Neural progenitor cell (in vitro differentiated cells): Measurements from ENCODE around the gene INHBE. TPM values are rescaled to one million over a fixed set of nuclear protein-coding genes. Genes with fewer than 3 reads are reported as not detected.
"Not testable (repeated sequence)": the region's sequence is repeated elsewhere in the genome, so short reads cannot be mapped to it uniquely, and the experiment has no call there.

Experiments used
- DNase-seq: peaks from one replicate; pipeline ENCODE4 v3.0.0-alpha.2; 2016; ENCODE audit warnings: low spot score
- H2AFZ ChIP-seq: fragments of 200-600 bp; sonication (generic); replicated peaks from 2 replicates; pipeline ENCODE4 v1.6.1; 2016; ENCODE audit warnings: antibody characterized with exemption
- H3F3A ChIP-seq: fragments of 200-600 bp; sonication (generic); 2 replicates; pipeline ENCODE4 v1.6.1; 2016; ENCODE audit warnings: antibody characterized with exemption, low read depth
- H3K27ac ChIP-seq: fragments of 200-600 bp; sonication (generic); 2 replicates; pipeline ENCODE4 v1.5.1; 2016; ENCODE audit warnings: mild to moderate bottlenecking
- H3K27me3 ChIP-seq: fragments of 200-600 bp; sonication (generic); 2 replicates; pipeline ENCODE4 v1.6.1; 2016; ENCODE audit warnings: mild to moderate bottlenecking, moderate library complexity
- H3K36me3 ChIP-seq: fragments of 200-600 bp; sonication (generic); 2 replicates; pipeline ENCODE4 v1.5.1; 2016
- H3K4me1 ChIP-seq: fragments of 200-600 bp; sonication (generic); 2 replicates; pipeline ENCODE4 v1.6.1; 2016; ENCODE audit warnings: mixed run types
- H3K4me2 ChIP-seq: fragments of 200-600 bp; sonication (generic); 2 replicates; pipeline ENCODE4 v1.6.1; 2016
- H3K4me3 ChIP-seq: fragments of 200-600 bp; sonication (generic); 2 replicates; pipeline ENCODE4 v1.5.1; 2016
- H3K79me2 ChIP-seq: fragments of 200-600 bp; sonication (generic); 2 replicates; pipeline ENCODE4 v1.6.1; 2016; ENCODE audit warnings: low read depth
- H3K9ac ChIP-seq: fragments of 200-600 bp; sonication (generic); 2 replicates; pipeline ENCODE4 v1.6.1; 2016
- H3K9me3 ChIP-seq: fragments of 200-600 bp; sonication (generic); 2 replicates; pipeline ENCODE4 v1.5.1; 2016; ENCODE audit warnings: low read depth
- H4K20me1 ChIP-seq: fragments of 200-600 bp; sonication (generic); 2 replicates; pipeline ENCODE4 v1.6.1; 2016; ENCODE audit warnings: low read depth
- H3K27ac Mint-ChIP-seq: 3 replicates; pipeline ENCODE4 v1.8.0; 2021; ENCODE audit warnings: mixed read lengths
- H3K27me3 Mint-ChIP-seq: 2 replicates; pipeline ENCODE4 v1.8.0; 2022; ENCODE audit warnings: low read depth, mild to moderate bottlenecking, inconsistent platforms, moderate library complexity, mixed read lengths; ENCODE audit not compliant: insufficient read depth
- H3K36me3 Mint-ChIP-seq: 3 replicates; pipeline ENCODE4 v1.8.0; 2021; ENCODE audit warnings: mixed read lengths
- H3K4me1 Mint-ChIP-seq: 3 replicates; pipeline ENCODE4 v1.8.0; 2021; ENCODE audit warnings: mixed read lengths
- H3K4me3 Mint-ChIP-seq: 3 replicates; pipeline ENCODE4 v1.8.0; 2021; ENCODE audit warnings: mild to moderate bottlenecking, moderate library complexity, mixed read lengths
- H3K9me3 Mint-ChIP-seq: 3 replicates; pipeline ENCODE4 v1.8.0; 2020; ENCODE audit warnings: mixed read lengths
- EZH2 ChIP-seq: fragments of 200-600 bp; sonication (generic); IDR thresholded peaks from 2 replicates; pipeline ENCODE4 v1.6.1; 2017; ENCODE audit warnings: antibody characterized with exemption, mild to moderate bottlenecking, moderate library complexity
- EZH2phosphoT487 ChIP-seq: fragments of 200-600 bp; sonication (generic); IDR thresholded peaks from 2 replicates; pipeline ENCODE4 v1.6.1; 2017; ENCODE audit warnings: antibody characterized with exemption
- total RNA-seq: library from RNA; depleted of rRNA; stranded (reverse); fragments of >200 nt; gene quantifications from 2 replicates; pipeline ENCODE4 v1.2.3, GENCODE V29; 2015; ENCODE audit warnings: low replicate concordance
- TF ChIP-seq, protein P1 (sequence below): fragments of 200-600 bp; sonication (generic); IDR thresholded peaks from 2 replicates; pipeline ENCODE4 v1.5.1; 2017; ENCODE audit warnings: antibody characterized with exemption, mild to moderate bottlenecking

Gene INHBE, protein sequence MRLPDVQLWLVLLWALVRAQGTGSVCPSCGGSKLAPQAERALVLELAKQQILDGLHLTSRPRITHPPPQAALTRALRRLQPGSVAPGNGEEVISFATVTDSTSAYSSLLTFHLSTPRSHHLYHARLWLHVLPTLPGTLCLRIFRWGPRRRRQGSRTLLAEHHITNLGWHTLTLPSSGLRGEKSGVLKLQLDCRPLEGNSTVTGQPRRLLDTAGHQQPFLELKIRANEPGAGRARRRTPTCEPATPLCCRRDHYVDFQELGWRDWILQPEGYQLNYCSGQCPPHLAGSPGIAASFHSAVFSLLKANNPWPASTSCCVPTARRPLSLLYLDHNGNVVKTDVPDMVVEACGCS
- total RNA-seq = 2.6 TPM in 1 of 2 replicates, not detected in the other

DNA sequence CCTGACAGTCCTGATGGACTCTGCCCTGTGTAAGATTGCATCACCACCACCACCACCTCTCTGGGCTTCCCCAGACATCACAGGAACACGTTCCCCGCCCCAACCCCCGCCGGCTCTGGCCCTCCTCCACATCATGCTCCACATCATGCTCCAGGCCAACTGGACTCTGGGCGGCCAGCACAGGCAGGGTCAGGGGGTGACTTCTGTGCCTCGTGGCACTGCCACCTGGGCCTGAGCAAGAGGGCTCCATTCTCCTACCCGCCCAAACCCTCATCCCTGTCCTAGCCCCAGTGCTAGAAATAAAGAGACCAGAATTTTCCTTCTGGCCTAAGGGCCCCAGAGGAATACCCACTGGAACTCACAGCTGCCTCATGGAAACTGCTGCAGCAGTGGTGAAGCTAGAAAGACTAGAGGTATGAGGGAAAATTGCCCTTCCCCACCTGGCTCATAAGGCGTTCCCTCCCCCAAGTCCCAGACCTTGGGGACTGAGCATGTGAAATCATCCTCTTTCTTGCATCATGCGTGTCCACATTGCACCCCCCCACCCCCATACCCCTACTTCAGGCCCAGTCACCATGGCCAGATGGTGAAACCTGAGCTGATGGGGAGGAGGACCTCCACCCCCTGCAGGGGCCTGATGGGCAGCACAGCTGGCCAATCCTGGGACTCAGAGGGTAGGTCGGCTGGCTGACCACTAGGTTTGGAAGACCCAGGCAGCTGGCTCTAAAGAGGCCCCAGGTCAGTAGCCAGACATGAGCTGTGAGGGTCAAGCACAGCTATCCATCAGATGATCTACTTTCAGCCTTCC, at the start of gene INHBE:
TSS of gene INHBE (plus strand) at position 742 of the 808 bp plus-strand sequence. CDS start 230 bp downstream, outside the sequence.
- Histone ChIP-seq H3K9me3 (no peaks in the 10 kb centered on the region), H3K27ac (no peak within 1 kb of the TSS), H3K9ac (no peak within 1 kb of the TSS), H3F3A (peaks cover 3% of the 10 kb centered on the region), H2AFZ (peak within 1 kb of the TSS; percentile 67), H3K4me2 (peak within 1 kb of the TSS; percentile 50), H3K79me2 (no peaks in the 10 kb centered on the region), H4K20me1 (no peaks in the 10 kb centered on the region), H3K4me1 (peaks cover 24% of the 10 kb centered on the region), H3K27me3 (no peaks in the 10 kb centered on the region), H3K36me3 (no peaks in the 10 kb centered on the region), H3K4me3 (no peak within 1 kb of the TSS)
- peak within 1 kb of the TSS; percentile 72 for H3K4me3 Mint-ChIP-seq
- H3K9me3 Mint-ChIP-seq = no peaks in the 10 kb centered on the region
- H3K36me3 Mint-ChIP-seq = no peaks in the 10 kb centered on the region
- no peak within 1 kb of the TSS for H3K27ac Mint-ChIP-seq
- peaks cover 38% of the 10 kb centered on the region for H3K4me1 Mint-ChIP-seq
- DNase-seq = peak; percentile 86
- TF ChIP-seq EZH2 (no peak), EZH2phosphoT487 (no peak)
- TF ChIP-seq, protein P1, sequence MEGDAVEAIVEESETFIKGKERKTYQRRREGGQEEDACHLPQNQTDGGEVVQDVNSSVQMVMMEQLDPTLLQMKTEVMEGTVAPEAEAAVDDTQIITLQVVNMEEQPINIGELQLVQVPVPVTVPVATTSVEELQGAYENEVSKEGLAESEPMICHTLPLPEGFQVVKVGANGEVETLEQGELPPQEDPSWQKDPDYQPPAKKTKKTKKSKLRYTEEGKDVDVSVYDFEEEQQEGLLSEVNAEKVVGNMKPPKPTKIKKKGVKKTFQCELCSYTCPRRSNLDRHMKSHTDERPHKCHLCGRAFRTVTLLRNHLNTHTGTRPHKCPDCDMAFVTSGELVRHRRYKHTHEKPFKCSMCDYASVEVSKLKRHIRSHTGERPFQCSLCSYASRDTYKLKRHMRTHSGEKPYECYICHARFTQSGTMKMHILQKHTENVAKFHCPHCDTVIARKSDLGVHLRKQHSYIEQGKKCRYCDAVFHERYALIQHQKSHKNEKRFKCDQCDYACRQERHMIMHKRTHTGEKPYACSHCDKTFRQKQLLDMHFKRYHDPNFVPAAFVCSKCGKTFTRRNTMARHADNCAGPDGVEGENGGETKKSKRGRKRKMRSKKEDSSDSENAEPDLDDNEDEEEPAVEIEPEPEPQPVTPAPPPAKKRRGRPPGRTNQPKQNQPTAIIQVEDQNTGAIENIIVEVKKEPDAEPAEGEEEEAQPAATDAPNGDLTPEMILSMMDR = no peak
- peaks cover 26% of the 10 kb centered on the region for H3K27me3 Mint-ChIP-seq

GRCh38 chr12:57410534-57410933, 44.6 kb upstream of the INHBE start:
- H3K4me1 Mint-ChIP-seq = peaks cover 6% of the 10 kb centered on the region
- Histone ChIP-seq H3K4me3 (no peak overlapping the region), H3K27me3 (no peaks in the 10 kb centered on the region), H2AFZ (no peak overlapping the region), H3K79me2 (peaks cover 62% of the 10 kb centered on the region), H3F3A (no peaks in the 10 kb centered on the region), H3K9me3 (no peaks in the 10 kb centered on the region), H4K20me1 (peaks cover 21% of the 10 kb centered on the region), H3K9ac (no peak overlapping the region), H3K27ac (no peak overlapping the region), H3K4me2 (no peak overlapping the region), H3K4me1 (peaks cover 7% of the 10 kb centered on the region), H3K36me3 (peaks cover 3% of the 10 kb centered on the region)
- no peaks in the 10 kb centered on the region for H3K9me3 Mint-ChIP-seq
- H3K27ac Mint-ChIP-seq = no peak overlapping the region
- no peak overlapping the region for H3K4me3 Mint-ChIP-seq
- peaks cover 11% of the 10 kb centered on the region for H3K36me3 Mint-ChIP-seq
- TF ChIP-seq, protein P1 = no peak
- TF ChIP-seq EZH2 (no peak), EZH2phosphoT487 (no peak)
- no peak for DNase-seq
- peaks cover 4% of the 10 kb centered on the region for H3K27me3 Mint-ChIP-seq

GRCh38 chr12:57414160-57414559, 40.9 kb upstream of the INHBE start:
- not testable (repeated sequence) for H3K36me3 Mint-ChIP-seq, H3K4me1 Mint-ChIP-seq, H3K27me3 Mint-ChIP-seq

More at GRCh38 chr12:57414160-57414559, 40.9 kb upstream of the INHBE start:
- not testable (repeated sequence) for H3K4me3 Mint-ChIP-seq, H3K27me3 ChIP-seq, H3K36me3 ChIP-seq, H3K27ac Mint-ChIP-seq, H3F3A ChIP-seq, H2AFZ ChIP-seq, H3K4me1 ChIP-seq, H3K4me2 ChIP-seq, H3K27ac ChIP-seq, H3K4me3 ChIP-seq, H3K9ac ChIP-seq, H3K9me3 ChIP-seq, DNase-seq, H3K9me3 Mint-ChIP-seq
- peaks cover 66% of the 10 kb centered on the region for H3K79me2 ChIP-seq
- H4K20me1 ChIP-seq = peaks cover 34% of the 10 kb centered on the region
